HG02885 (cell line): ENCODE data around the gene PGAP3.

Experiments used
- ATAC-seq: cut with Tn5 transposase; IDR thresholded peaks from one replicate; pipeline ENCODE4 v1.9.1; 2021; ENCODE audit warnings: mild to moderate bottlenecking; ENCODE audit not compliant: unreplicated experiment, poor library complexity

PGAP3 gene

DNA sequence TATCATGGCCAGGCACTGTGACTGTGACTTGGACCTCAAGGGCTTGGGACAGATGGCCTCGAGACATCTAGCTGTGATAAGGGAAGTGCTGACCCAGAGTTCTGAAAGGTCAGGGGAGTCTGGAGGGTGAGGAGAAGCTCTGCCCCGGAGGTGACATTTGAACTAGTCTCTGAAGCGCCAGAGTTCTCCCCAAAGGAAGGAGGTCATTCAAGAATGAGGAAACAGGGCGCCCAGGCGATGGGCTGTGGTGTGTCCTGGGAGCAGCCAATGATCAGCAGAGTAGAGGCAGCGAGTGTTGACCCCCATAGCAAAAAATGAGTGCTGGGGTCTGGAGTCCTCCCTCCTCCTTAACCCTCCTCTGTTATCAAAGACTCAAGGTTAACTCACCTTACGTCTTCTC is 46.0 kb downstream of the PGAP3 start:
- ATAC-seq = no peak

DNA sequence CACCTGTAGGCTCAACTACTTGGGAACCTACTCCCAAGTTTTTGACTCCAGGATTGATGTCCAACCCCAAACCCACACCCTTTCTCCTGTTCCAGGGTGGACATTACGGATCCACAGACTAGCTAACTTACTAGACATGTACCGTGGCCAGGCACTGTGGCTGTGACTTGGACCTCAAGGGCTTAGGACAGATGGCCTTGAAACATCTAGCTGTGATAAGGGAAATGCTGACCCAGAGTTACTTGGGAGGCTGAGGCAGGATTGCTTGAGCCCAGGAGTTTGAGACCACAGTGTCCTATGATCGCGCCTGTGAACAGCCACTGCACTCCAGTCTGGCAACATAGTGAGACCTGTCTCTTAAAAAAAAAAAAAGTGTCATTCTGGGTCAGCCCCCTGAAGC is 46.8 kb downstream of the PGAP3 start:
- ATAC-seq = no peak

DNA sequence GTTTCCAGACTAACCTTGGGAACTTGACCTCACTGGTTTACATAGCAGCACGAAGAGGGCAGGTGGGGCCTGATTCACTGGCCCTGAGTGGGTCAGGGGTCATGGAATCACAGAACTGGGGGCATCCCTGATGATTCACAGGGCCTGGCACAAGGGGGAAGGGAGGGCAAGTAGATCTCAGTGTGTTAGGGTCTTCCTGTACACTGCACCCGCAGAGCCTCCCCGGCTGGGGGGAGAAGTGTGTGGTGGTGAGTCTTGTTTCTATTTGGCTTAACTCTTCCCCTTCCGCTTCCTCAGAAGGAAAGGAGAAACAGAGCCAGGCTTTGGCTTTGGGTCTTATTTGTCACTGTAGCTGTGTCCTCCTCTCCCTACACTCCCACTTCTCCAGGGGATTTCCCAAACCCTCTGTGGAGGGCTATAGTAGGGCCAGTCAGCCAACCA is 47.2 kb downstream of the PGAP3 start:
- no peak for ATAC-seq

DNA sequence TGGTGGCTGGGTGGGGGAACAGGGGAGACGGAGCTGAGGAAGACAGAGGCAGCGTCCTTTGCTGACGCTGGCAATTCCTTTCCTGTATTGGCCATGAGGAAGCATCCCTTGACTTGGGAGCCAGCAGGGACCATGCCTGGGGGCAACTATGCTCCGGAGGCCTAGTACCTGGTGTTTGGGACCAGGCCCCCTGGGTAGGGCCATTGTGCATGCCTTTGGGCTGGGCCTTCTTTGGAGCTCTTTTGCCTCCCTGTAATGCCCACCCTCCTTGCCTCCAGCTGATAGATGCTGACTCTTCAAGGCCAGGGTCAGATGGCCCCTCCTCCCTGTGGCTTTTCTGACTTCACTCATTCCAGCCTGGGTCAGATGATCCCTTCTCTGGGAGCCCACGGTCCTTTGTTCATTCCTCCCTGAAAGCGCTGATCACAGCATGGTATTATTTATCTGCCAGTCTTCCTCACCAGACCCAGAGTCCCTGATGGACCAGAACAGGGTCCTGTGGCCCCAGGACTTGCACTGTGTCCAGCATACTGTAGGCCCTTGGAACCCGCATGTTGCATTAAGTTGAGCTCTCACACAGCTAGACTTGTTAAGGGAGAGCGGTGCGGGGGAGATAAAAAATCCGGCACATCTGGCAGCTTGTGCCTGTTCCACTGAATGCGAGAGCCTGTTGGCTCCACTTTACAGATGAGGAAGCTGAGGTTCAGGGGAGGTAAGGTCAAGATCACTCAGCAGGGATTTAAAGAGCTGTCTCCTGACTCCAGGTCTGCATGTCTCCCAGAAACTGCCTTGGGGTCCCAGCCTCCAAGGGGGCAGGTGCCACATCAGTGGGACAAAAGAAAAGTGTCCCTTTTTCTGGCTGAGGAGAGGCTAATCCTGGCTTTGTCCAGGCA is 48.0 kb downstream of the PGAP3 start:
- ATAC-seq = no peak

DNA sequence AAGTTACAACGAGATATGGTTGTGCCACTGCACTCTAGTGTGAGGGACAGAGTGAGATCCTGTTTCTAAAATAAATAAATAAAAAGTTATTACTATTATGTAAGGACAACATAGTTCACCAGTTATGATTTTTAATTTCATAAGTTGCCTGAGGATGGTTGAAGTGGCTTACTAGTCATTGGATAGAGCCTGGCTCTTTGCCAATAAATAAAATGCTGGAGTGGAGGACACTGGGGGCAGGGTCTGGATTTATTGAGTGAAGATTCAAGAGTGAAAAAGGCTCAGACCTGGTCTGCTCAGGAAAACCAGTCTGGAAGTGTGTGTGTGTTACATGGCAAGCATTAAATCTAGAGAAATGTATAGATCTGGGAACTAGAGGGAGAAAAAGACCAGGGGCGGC is 48.8 kb downstream of the PGAP3 start:
- ATAC-seq = no peak

DNA sequence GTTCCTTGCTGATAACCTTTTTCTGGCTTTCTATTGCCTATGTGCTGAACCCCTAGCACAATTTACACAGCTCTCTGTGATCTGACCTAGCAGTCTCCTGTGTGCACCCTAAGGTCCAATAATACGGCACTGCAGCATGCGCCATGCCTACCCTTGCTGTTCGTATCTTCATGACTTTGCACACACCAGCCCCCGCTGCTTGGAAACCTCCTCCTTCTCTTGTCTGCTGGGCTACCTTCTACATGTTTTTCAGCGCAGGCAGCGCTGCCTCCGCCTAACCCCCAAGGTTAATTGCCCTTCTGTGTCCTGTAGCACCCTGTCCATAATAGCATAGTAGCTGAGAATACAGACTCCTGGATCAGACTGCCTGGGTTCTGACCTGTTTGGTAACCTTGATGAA is 49.5 kb downstream of the PGAP3 start:
- no peak for ATAC-seq

DNA sequence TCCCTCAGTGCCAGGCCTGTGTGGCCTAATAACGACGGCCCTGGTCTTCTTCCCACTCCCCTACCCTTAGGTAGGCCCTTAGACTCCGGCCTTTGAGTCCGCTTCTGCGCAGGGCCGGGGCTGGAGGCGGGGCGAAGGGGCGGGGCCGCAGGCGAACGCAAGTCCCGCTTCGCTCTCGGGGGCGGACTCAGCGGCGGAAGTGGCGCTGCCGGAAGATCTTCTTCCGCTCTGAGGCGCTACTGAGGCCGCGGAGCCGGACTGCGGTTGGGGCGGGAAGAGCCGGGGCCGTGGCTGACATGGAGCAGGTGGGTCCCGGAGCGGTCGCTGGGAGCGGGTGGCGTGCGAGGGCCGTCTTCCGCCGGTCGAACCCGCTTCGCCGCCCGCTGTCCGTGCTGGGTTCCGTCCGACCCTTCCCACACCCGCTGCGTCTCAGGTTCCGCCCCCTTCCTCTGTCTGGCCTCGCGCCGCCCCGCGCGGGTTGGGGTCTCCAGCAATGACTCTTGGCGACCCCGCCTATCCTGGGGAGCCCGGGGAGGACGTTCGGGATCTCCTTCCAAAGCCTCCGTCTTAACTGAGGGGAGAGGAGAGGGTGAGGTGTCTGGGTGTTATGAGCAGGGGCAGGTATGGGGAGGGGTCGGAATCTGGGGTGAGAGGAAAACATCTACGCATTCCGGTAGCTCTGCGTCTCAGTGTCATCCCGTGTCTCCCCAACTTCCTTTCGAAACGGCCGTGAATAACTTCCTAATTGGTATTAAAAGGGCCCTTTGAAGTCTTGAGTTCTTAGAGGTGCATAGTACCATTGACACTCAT is 50.7 kb downstream of the PGAP3 start, which contains the start of gene STARD3:
TSS of gene STARD3 (plus strand) at position 218 of the 810 bp plus-strand sequence. CDS start 16,388 bp downstream, outside the sequence.
- peak; percentile 79 for ATAC-seq

DNA sequence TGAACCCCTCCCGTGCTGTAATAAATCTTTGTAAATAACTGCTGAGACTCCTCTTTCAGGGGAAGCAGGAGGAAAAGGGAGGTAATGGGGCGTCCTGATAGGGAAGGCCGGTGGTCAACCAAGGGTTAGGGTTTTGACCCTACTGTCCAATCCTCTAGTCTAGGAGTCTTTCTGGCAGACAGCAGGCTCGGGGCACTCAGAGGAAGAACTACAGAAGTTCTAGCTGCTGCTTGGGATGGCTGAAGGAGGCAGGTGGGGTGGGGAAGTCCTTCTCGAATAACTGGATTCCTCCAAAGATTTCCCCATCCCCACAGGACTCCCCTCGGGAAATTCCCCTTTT is 51.3 kb downstream of the PGAP3 start:
- peak; percentile 8 for ATAC-seq

DNA sequence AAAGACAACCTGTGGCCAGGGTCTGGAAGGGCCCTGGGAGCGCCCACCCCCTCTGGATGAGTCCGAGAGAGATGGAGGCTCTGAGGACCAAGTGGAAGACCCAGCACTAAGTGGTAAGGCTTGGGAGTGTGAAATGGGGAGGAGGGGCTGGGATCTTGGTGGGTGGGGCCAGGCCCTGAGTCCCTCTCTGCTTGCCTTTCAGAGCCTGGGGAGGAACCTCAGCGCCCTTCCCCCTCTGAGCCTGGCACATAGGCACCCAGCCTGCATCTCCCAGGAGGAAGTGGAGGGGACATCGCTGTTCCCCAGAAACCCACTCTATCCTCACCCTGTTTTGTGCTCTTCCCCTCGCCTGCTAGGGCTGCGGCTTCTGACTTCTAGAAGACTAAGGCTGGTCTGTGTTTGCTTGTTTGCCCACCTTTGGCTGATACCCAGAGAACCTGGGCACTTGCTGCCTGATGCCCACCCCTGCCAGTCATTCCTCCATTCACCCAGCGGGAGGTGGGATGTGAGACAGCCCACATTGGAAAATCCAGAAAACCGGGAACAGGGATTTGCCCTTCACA is 52.2 kb downstream of the PGAP3 start:
- no peak for ATAC-seq

DNA sequence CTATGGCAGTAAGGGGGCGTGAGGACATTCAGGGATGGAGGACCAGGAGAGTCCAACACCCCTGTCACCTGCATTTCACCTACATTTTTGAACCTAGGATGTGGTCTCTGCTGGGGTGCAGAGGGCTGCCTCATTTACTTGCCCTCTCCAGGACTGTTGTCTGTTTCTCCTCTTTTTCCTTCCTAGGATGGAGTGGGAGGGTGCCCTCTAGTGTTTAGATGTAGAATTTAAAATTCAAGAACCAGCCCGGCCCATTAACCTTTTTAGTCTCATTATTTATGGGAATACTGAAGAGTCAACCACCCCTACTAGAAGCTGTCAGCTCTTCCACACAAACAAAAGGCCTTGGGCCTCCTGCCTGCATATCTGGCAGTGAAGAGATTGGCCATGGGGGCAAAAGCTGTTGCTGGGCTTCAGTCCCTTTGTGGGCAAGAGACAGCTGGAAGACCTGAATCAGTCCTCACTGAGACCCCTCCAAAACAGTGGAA is 53.4 kb downstream of the PGAP3 start:
- no peak for ATAC-seq

DNA sequence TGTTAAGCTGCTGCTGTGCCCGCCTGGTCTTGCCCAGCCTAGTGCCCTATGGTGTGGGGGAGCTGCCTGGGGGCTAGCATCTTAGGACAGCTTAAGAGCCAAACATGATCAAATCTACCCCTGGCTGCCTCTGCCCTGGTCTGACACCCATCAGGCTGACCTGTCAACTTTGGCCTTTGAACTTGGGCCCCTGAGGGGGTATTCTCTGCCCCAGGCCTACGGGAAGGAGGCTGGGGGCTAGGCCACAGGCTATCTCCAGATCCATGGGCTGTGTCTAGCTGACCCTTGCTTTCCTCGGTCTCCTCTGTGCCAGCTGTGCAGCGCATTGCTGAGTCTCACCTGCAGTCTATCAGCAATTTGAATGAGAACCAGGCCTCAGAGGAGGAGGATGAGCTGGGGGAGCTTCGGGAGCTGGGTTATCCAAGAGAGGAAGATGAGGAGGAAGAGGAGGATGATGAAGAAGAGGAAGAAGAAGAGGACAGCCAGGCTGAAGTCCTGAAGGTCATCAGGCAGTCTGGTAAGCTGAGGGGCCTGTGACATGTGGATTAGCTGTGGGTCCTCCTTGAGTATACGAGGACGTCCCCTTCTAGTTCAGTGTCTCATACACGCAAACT is 54.2 kb downstream of the PGAP3 start:
- no peak for ATAC-seq

DNA sequence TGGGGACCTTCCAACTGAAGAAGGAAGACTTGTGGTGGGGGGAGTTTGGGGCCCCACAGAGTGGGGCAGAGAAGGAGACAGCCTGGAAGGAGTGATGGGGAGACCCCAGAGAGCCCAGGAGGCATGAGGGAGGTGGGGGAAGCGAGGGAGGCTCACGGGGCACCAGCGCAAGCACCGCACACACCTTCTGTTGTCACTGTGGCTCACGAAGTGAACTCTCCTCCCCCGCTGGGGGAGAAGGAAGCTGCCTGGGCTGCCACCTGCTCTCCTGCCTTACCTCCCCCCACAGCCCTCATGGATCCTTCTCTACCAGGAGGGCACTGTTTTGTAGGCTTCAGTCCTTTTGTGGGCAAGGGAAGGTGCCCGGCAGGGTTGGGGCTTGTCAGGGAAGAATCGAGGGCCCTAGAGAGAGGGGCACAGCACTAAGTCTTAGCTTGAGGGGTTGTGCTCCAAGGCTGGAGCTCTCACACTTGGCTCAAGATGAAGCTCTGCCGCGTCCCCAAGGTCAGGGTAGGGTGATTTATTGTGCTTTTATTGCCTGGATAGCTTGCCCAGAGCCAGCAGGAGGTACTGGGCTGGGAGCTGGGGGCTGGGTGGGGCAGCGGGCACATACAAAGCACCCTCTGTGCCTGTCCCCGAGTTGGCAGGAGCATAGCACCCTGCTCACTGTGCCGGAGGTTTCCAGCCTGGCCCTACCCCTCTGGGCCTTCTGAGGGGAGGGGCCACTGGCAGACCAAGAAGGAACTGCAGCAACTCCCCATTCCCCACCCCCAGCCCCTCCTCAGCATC is 55.5 kb downstream of the PGAP3 start:
- ATAC-seq = no peak

DNA sequence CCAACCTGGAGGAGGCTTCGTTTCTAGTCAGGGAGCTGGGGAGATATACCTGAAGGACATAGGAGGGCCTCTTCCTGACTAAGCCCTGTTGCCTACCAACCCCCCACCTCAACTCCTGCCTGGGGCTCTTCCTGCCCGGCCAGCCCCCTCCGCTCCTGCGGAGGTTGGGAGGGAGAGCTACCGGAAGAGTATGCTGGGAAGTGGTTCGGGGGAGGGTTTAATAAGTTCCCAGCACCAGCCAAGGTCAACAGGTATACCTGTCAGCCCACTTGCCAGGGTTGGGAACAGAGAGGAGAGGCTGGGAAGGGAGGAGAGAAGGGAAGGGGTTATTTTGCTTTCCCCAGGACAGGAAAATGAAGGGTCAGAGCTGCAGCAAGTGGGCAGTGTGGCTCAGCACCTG is 56.5 kb downstream of the PGAP3 start:
- no peak for ATAC-seq

DNA sequence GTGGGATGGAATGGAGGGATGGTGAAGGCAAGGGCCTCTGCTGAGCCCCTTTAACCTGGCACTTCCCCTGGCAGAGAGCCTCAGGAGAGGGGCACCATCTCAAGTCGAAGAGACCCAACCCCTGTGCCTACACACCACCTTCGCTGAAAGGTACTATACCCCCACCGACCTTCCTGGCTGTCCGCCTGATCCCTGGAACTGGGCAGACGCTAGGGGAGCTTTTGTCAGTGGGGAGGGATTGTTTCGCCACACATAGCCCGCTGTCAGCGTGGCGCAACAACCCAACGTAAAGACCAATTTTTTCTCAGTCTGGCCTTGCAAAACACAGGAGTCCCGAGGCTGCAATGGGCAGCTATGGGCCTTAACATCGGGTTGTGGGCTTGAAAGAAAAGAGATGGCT is 58.0 kb downstream of the PGAP3 start:
- no peak for ATAC-seq

DNA sequence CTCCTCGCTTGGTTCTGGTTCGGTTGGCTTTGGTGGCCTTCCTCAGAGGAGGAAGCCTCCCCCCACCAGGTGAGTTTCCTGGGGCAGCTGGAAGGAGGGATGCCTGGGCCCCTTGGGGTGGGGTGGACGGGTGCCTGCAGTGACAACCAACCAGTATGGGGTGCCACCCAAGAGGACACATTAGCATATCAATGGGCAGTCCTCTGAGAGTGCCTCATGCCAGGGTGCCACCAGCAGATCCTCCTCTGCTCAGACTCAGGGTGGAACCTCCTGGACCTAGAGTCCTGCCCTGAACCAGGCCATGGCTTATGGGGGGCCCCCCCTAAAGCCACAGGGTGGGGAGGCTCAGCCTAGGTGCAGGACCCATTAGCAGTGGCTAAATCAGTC is 58.4 kb downstream of the PGAP3 start:
- no peak for ATAC-seq

DNA sequence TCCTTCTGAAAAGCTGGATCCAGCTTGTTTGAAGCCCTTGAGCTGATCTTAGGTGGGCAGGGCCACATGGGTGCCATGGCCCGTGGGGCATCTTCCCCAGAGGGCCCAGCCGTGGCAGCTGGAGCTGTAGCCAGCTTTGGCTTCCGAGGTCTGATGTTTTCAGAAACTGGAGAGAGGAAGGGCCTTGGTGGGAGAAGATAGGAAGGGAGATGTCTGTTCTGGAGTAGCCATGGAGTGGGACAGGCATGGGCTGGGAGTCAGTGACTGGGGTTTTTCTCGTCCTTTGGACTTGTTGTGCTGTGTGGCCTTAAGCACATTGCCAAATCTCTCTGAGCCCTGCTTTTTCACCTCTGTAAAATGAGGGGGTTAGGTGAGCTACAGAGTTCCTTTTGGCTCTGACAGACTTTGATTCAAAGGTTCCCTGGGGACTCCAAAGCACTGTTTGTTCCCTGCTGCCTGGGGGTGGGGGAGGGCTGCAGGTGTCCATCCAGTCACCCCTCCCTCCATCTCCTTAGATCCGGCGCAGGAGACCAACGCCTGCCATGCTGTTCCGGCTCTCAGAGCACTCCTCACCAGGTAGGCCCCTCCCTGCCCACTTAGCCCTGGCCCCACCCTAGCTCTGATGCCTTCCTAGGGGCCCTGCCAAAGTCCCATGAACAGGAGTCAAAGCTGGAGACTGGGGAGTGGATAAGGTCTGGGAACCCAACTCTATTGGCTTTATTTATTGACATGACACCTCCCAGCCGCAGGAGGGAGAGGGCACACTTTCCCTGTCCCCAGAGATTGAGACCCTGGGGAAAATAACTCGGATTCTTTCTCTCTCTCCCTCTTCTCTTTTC is 59.0 kb downstream of the PGAP3 start:
- ATAC-seq = no peak

DNA sequence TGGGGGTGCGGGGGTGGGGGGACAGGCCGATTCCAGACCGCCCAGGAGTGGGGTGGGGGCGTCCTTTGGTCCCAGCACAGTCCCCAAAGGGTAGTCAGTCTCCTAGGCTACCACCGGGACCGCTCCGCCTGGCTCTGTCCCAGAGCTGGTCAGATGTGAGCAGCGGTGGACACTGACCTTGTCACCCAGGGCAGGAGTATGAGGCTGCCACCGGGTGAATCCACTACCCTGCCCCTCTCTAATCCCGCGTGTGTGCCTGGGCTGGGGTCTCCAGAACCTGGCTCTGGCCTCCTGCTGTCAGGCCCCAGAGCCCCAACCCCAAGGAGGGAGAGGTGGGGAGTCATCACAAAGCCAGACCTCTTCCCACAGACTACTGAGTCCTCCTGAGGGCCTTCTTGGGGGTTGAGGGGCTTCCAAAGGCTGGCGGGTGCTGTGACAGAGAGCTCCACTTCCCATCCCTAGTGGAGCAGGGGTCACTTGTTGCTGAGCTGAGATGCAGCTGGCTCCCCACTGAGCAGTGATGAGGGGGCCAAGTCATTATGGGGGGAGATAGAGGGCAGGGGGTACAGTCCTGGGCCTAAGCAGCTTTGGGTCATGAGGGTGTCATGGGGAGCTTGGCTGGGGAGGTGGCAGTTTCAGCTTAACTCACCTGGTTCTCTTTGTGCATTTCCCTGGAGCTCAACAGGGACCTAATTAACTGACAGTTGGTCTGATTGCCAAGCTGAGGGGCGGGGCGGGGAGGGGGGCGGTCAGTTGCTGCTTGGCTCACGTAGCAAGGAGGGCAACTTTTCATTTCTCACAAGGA is 59.9 kb downstream of the PGAP3 start:
- no peak for ATAC-seq

DNA sequence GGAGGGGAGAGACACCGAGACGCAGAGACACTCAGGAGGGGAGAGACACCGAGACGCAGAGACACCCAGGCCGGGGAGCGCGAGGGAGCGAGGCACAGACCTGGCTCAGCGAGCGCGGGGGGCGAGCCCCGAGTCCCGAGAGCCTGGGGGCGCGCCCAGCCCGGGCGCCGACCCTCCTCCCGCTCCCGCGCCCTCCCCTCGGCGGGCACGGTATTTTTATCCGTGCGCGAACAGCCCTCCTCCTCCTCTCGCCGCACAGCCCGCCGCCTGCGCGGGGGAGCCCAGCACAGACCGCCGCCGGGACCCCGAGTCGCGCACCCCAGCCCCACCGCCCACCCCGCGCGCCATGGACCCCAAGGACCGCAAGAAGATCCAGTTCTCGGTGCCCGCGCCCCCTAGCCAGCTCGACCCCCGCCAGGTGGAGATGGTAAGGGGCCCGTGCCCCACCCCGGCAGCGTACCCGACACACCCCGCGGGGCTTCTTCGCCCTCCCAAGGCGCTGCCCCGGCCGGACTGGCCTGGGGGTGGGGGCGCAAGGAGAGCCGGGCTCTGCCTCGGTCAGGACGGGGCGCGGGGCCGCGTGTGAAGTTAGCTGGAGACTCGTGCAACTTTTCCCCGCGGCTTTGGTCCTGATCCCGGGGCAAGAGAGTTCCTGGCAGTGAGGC is 60.7 kb downstream of the PGAP3 start:
- no peak for ATAC-seq
